ENCODE results near the gene SIGLEC7. TPM values are rescaled to one million over a fixed set of nuclear protein-coding genes. Genes with fewer than 3 reads are reported as not detected.

The SIGLEC7 gene
- total RNA-seq, 1 donor from 2014 or later, result not detected

DNA sequence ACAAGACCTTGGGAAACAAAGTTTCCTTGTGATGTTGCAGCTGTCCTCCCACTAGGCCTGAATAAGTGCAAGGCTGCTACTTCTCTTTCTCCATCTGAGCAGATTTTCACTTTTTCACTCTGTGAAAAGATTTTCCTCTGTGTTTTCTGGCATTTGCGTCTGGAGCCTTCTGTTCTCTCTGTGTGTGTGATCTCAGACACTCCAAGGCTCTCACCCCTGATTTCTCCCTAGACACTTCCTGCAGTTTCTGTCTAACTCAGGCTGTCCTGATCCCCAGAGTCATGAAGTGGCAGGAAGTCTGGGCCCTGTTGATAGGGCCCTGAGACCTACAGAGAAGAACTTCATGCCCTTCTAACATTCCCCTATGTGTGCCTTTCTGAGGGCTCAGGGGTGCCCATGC lies 37.2 kb downstream of the SIGLEC7 start:
- H3K27me3 ChIP-seq (ENCODE audit: insufficient read depth, low read length), result peaks cover 2% of the 10 kb centered on the region
- DNase-seq (ENCODE audit: low read depth), result no peak
- no peaks in the 10 kb centered on the region for H3K79me2 ChIP-seq (ENCODE audit: insufficient read depth, low read length)
- no peak overlapping the region for H3K4me3 ChIP-seq (ENCODE audit: insufficient read depth, low read depth, low read length)
- no peak overlapping the region for H3K4me3 Mint-ChIP-seq (ENCODE audit: unreplicated experiment)
- H3K9ac ChIP-seq (ENCODE audit: low read length), result no peak overlapping the region
- no peak for FAIRE-seq
- no peak overlapping the region for H3K27ac Mint-ChIP-seq (ENCODE audit: unreplicated experiment)
- no peaks in the 10 kb centered on the region for H3K4me1 ChIP-seq (ENCODE audit: insufficient read depth, low read length)
- H3K4me2 ChIP-seq (ENCODE audit: low read length), result no peak overlapping the region
- no peaks in the 10 kb centered on the region for H3K36me3 Mint-ChIP-seq (ENCODE audit: low read depth, unreplicated experiment)
- H3K27ac ChIP-seq (ENCODE audit: low read depth, low read length), result no peak overlapping the region
- TF ChIP-seq, protein P1, sequence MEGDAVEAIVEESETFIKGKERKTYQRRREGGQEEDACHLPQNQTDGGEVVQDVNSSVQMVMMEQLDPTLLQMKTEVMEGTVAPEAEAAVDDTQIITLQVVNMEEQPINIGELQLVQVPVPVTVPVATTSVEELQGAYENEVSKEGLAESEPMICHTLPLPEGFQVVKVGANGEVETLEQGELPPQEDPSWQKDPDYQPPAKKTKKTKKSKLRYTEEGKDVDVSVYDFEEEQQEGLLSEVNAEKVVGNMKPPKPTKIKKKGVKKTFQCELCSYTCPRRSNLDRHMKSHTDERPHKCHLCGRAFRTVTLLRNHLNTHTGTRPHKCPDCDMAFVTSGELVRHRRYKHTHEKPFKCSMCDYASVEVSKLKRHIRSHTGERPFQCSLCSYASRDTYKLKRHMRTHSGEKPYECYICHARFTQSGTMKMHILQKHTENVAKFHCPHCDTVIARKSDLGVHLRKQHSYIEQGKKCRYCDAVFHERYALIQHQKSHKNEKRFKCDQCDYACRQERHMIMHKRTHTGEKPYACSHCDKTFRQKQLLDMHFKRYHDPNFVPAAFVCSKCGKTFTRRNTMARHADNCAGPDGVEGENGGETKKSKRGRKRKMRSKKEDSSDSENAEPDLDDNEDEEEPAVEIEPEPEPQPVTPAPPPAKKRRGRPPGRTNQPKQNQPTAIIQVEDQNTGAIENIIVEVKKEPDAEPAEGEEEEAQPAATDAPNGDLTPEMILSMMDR (IDR thresholded peaks at IDR 0.05; ENCODE audit: insufficient read depth, low read depth, low read length), result no peak
- TF ChIP-seq EZH2 (IDR thresholded peaks at IDR 0.05; ENCODE audit: insufficient read depth, low read length), result no peak
- no peak overlapping the region for H2AFZ ChIP-seq (ENCODE audit: low read depth, low read length)
- no peaks in the 10 kb centered on the region for H3K9me3 Mint-ChIP-seq (ENCODE audit: unreplicated experiment)
- peaks cover 34% of the 10 kb centered on the region for H3K27me3 Mint-ChIP-seq (ENCODE audit: low read depth, unreplicated experiment)
- no peaks in the 10 kb centered on the region for H4K20me1 ChIP-seq (ENCODE audit: insufficient read depth, low read length)
- no peaks in the 10 kb centered on the region for H3K36me3 ChIP-seq (ENCODE audit: insufficient read depth, low read length)
- H3K4me1 Mint-ChIP-seq (ENCODE audit: low read depth, unreplicated experiment), result no peaks in the 10 kb centered on the region
- H3K9me3 ChIP-seq (ENCODE audit: insufficient read depth, low read depth, low read length), result no peaks in the 10 kb centered on the region

DNA sequence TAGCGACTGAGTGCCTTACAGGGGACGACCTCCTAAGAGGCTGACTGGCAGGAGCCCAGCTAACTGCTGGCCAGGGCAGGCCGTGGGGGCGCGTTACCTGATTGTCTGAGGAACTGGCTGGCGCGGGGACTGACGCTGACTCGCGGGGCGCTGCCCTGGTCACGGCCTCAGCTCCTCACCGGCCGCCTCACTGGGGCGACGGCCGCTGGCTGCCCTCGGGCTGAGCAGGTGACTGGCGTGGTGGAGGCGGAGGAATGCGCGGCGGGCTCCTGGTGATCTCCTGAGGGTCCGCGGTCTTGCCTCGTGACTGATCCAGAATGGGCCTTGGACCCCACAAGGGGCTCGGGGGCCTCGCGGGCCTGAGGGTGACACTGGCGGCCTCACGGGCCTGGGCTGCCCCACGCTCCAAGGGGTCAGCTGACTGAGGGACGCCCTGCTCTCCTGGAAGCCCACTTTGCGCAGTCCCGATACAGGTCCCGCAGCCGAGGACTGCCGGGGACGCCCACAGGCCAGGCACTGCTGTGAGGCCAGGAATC lies 39.3 kb downstream of the SIGLEC7 start:
- Mint-ChIP-seq H3K4me3 (ENCODE audit: unreplicated experiment) (no peak overlapping the region), H3K27me3 (ENCODE audit: low read depth, unreplicated experiment) (peaks cover 49% of the 10 kb centered on the region)
- FAIRE-seq, result no peak

GRCh38 chr19:51181913-51182419 lies 39.9 kb downstream of the SIGLEC7 start:
- H3K9ac ChIP-seq (ENCODE audit: low read length), result no peak overlapping the region
- TF ChIP-seq EZH2 (IDR thresholded peaks at IDR 0.05; ENCODE audit: insufficient read depth, low read length), result no peak
- TF ChIP-seq, protein P1 (IDR thresholded peaks at IDR 0.05; ENCODE audit: insufficient read depth, low read depth, low read length), result no peak
- Mint-ChIP-seq H3K27me3 (ENCODE audit: low read depth, unreplicated experiment) (peaks cover 49% of the 10 kb centered on the region), H3K4me3 (ENCODE audit: unreplicated experiment) (no peak overlapping the region), H3K36me3 (ENCODE audit: low read depth, unreplicated experiment) (no peaks in the 10 kb centered on the region), H3K4me1 (ENCODE audit: low read depth, unreplicated experiment) (no peaks in the 10 kb centered on the region), H3K9me3 (ENCODE audit: unreplicated experiment) (no peaks in the 10 kb centered on the region), H3K27ac (ENCODE audit: unreplicated experiment) (no peak overlapping the region)
- H3K4me3 ChIP-seq (ENCODE audit: insufficient read depth, low read depth, low read length), result no peak overlapping the region
- no peak overlapping the region for H3K4me2 ChIP-seq (ENCODE audit: low read length)
- no peak overlapping the region for H2AFZ ChIP-seq (ENCODE audit: low read depth, low read length)
- H3K9me3 ChIP-seq (ENCODE audit: insufficient read depth, low read depth, low read length), result peaks cover 2% of the 10 kb centered on the region
- H4K20me1 ChIP-seq (ENCODE audit: insufficient read depth, low read length), result no peaks in the 10 kb centered on the region
- DNase-seq (ENCODE audit: low read depth) (no peak), FAIRE-seq (no peak)
- no peaks in the 10 kb centered on the region for H3K36me3 ChIP-seq (ENCODE audit: insufficient read depth, low read length)
- no peaks in the 10 kb centered on the region for H3K79me2 ChIP-seq (ENCODE audit: insufficient read depth, low read length)
- H3K27me3 ChIP-seq (ENCODE audit: insufficient read depth, low read length), result peaks cover 2% of the 10 kb centered on the region
- no peaks in the 10 kb centered on the region for H3K4me1 ChIP-seq (ENCODE audit: insufficient read depth, low read length)
- no peak overlapping the region for H3K27ac ChIP-seq (ENCODE audit: low read depth, low read length)

More for the DNA sequence above, 39.3 kb downstream of the SIGLEC7 start:
- no peaks in the 10 kb centered on the region for H3K9me3 Mint-ChIP-seq (ENCODE audit: unreplicated experiment)
- no peaks in the 10 kb centered on the region for H3K4me1 ChIP-seq (ENCODE audit: insufficient read depth, low read length)
- H3K9me3 ChIP-seq (ENCODE audit: insufficient read depth, low read depth, low read length), result peaks cover 2% of the 10 kb centered on the region
- no peak overlapping the region for H3K4me2 ChIP-seq (ENCODE audit: low read length)
- no peaks in the 10 kb centered on the region for H3K36me3 ChIP-seq (ENCODE audit: insufficient read depth, low read length)
- no peak overlapping the region for H3K27ac ChIP-seq (ENCODE audit: low read depth, low read length)
- no peak overlapping the region for H3K4me3 ChIP-seq (ENCODE audit: insufficient read depth, low read depth, low read length)
- DNase-seq (ENCODE audit: low read depth), result no peak
- no peak overlapping the region for H2AFZ ChIP-seq (ENCODE audit: low read depth, low read length)
- H3K27ac Mint-ChIP-seq (ENCODE audit: unreplicated experiment), result no peak overlapping the region
- no peaks in the 10 kb centered on the region for H3K4me1 Mint-ChIP-seq (ENCODE audit: low read depth, unreplicated experiment)
- no peak for TF ChIP-seq EZH2 (IDR thresholded peaks at IDR 0.05; ENCODE audit: insufficient read depth, low read length)
- TF ChIP-seq, protein P1 (IDR thresholded peaks at IDR 0.05; ENCODE audit: insufficient read depth, low read depth, low read length), result no peak
- no peaks in the 10 kb centered on the region for H4K20me1 ChIP-seq (ENCODE audit: insufficient read depth, low read length)
- H3K27me3 ChIP-seq (ENCODE audit: insufficient read depth, low read length), result peaks cover 2% of the 10 kb centered on the region
- no peaks in the 10 kb centered on the region for H3K36me3 Mint-ChIP-seq (ENCODE audit: low read depth, unreplicated experiment)
- no peaks in the 10 kb centered on the region for H3K79me2 ChIP-seq (ENCODE audit: insufficient read depth, low read length)
- H3K9ac ChIP-seq (ENCODE audit: low read length), result no peak overlapping the region

All from astrocyte (in vitro differentiated cells and primary cell).